GM18517 (cell line): ENCODE results near the gene ZNF784.

Source experiments
- ATAC-seq: cut with Tn5 transposase; IDR thresholded peaks from one replicate; pipeline ENCODE4 v1.9.1; 2021; ENCODE audit warnings: mild to moderate bottlenecking, moderate library complexity; ENCODE audit not compliant: unreplicated experiment

Gene ZNF784

DNA sequence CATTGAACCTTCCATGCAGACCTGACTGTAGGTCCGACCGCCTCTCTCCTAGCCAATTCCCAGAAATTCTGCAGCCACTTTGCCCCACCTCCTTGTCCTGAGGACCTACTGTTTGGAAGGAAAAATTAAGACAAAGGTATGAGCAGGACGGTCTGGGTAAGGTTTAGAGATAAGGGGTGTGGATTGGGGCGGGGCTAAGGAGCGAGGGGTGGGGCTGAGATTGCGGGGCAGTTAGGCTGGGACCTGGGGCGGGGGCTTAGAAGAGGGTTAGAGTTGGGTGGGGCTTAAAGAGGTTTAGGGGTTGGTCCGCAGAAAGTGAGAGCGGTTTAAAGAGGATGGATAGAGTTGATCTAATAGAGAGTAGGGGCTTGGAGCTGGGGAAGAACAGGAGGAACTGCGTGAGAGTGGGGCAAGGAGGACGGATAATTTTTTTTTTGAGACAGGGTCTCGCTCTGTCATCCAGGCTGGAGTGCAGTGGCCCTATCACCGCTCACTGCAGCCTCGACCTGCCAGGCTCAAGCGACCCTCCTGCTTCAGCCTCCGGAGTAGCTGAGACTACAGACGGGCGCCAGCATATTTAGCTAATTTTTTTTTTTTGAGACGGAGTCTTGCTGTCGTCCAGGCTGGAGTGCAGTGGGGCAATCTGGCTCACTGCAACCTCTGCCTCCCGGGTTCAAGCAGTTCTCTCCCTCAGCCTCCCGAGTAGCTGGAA, 20.6 kb downstream of the ZNF784 start:
- ATAC-seq, result no peak

DNA sequence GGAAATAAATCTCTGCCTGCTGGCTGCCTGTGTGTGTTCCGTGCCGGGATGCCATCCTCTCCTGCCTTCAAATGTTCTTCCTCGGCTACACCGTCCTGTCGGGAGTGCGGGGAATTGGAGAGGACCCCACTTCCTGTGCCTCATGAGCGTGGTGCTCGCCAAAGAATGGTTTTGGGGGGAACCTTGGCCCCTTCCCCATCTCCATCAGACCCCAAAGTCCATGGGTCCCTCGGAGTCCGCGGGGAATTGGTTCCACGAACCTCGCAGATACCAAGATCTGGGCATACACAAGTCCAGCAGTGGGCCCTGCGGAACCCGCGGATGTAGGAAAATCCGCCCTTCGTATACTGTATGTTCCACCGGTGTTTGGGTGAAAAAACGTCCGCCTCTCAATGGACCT, 21.3 kb downstream of the ZNF784 start:
- no peak for ATAC-seq

DNA sequence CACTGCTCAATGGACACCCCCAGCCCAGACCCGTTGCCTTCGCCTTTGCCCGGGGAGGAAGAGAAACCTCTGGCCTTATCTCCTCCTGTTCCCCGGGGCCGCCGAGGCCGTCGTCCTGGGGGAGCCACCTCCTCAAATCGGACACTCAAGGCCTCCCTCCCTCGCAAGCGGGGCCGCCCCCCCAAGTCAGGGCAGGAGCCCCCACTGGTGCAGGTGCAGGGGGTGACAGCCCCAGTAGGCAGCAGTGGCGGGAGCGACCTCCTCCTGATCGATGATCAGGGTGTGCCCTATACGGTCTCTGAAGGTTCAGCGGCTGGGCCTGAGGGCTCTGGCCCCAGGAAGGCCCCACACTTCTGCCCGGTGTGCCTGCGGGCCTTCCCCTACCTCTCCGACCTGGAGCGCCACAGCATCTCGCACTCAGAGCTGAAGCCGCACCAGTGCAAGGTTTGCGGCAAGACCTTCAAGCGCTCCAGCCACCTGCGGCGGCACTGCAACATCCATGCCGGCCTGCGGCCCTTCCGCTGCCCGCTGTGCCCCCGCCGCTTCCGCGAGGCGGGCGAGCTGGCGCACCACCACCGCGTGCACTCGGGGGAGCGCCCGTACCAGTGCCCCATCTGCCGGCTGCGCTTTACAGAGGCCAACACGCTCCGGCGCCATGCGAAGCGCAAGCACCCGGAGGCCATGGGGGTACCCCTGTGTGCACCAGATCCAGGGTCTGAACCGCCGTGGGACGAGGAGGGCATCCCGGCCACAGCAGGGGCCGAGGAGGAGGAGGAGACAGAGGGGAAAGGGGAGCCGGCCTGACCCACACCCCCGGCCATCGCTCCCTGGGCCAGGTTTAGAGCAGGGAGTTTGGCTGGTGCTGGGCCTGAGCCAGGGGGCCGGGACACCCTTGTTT, 22.0 kb downstream of the ZNF784 start:
- ATAC-seq, result no peak

DNA sequence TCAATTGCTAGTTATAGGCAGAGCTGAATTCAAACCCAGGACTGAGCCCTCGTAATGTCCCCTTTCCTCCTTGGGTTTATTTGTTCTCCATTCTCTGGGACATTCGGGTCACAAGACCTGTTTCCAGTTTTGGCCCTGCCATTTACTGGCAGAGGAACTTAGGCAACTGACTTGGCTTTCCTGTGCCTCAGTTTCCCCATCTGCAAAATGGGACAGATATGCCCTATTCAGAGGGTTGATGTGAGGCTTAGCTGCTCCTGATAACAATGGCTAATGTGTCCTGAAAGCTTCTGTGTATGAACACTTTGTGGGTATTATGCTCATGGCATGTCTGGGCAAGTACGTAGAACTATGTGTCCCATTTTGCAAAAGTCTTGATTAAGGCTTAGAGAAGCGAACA, 23.3 kb downstream of the ZNF784 start:
- ATAC-seq, result no peak

DNA sequence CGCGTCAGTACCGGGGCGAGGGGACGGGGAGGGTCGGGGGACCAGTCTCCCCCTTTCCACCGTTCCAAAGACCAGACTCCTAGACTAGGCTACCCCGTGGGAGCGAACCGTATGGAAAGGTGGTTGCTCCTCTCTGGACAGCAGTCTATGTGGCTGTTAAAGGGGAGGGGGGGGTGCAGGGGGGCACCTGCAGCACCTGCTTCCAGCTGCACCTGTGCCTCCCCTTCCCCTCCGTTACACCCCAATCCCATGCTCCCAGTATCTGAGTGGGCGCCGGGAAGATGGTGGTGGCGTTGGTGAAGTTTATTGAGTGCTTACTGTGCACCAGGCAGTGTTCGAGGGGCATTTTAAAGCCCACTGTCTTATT, 23.7 kb downstream of the ZNF784 start:
- ATAC-seq, result no peak

DNA sequence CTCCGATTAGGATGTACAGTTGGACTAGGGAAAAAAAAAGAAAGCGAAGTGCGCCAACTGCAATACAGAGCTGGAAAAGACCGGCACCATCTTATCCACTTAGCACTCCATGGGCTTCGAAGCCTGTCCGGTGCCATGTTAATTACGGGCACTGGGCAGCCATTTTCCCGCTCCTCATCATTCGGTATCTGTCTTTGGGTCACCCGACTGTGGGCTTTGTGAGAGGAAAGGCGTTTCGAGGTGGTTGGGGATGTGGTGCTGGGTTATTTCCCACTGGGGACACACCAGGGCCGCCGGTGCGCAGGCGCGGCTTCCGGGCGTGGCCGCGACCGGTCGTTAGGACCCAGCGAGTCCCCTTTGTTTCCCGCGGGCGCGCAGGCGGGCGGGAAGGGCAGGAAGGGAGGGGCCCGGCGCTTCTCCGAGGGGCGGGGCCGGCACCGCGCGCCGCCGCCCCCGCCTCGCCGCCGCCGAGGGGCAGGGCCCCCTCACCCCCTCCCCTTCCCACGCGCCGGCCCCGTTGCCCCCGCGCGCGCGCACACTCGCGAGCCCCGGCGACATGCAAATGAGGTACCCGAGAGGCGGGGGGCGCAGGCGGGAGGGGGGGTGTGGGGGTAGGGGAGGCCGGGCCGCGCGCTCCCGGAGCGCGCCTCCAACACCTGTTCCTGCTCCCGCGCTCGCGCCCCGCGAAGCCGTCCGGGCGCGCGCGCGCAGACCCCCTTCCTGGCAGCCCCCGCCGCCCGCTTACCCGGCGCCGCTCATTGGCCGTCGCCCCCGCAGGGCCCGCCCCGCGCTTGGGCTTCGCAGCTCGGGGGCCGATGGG, 24.3 kb downstream of the ZNF784 start, which contains the start of gene ZNF524:
Gene ZNF524 (plus strand): TSS at position 447 of the 820 bp plus-strand sequence. CDS start 1,825 bp downstream, outside the sequence.
- ATAC-seq, result peak; percentile 45

DNA sequence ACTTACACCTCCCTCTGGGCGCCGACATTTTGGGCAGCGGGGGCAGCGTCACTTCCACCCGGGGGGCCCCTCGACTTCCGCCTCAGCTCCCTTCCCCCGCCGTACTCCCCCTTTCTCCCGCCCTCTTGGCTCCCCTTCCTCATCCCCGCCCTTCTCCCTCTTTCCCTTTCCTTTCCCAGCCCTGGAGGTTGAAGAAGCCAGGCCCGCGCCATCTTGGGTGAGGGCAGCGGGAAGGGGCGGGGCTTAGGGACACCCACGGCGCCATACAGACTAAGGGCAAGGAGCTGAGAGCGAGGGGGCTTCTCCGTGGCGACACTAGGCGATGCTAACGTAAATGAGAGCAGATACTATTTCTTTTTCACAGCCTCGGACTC, 24.9 kb downstream of the ZNF784 start, which contains the start of gene FIZ1:
Gene FIZ1 (minus strand): TSS at position 50 of the 374 bp plus-strand sequence. CDS start 1,652 bp downstream, outside the sequence.
- peak; percentile 45 for ATAC-seq

DNA sequence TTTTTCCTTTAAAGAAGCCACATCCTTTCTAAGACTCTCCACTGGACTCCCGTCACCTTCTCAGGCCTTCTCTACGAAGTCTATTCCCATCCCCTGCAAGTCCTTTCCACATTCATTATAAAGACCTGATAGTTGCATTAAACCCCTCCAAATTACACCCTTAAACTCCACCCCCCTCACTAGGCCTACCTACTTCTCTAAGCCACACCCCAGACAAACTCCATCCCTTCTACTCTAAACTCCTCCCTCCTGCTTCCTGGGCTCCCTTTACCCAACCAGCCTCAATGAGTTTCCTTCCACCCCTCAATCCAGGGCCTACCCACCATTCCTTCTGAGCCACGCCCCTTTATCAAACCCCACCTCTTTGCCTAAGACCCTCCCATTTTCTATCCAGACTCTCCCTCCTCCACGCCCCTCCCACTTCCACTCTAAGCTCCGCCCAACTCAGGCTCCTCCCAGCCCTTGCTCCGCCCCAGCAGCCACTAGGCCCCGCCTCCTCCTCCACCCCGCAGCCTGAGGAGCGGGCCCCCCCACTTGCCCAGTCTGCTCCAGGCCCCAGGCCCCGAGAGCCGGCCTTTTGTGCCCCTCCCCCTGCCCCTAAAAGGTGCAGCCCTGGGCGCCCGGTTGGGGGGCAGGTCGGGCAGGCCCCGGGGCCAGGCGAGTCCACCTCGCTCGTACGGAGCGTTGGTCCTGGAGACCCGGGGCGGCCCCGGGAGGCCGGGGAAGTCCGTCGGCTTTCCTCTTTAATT, 25.5 kb downstream of the ZNF784 start:
- ATAC-seq, result peak; percentile 45

DNA sequence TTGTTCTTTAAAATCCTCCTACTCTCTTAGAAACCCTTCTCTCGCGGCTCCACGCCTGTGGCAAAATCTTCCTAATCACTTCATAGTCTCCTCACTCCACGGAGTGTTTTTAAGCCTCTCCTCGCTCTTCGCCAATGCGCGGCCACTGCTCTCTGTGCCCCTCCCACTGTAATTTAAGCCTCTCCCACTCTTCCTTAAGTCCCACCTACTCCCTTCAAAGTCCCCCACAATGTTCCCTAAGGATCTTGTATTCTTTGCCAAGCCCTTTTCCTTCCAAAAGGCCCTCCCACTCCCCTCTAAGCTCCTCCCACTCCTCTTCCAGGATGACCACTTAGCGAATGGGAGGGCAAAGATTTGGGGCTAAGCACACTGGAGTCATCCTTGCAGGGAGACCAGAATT, 26.3 kb downstream of the ZNF784 start:
- no peak for ATAC-seq

DNA sequence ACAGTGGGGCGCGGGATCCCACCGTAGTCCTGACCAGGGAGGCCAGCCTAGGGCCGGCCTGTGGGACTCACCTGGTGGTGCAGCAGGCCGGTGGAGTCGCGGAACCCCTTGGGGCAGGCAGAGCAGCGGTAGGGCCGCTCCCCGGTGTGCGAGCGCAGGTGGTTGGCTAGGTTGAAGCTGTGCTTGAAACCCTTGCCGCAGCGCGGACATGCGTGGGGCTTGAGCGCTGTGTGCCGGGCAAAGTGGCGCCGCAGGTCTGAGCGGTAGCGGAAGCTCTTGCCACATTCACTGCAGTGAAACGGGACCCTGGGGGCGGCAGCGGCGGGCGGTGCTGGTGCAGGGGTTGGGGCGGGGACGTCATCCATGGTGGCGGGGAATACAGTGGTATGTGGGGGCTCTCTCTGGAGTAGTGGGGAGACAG, 26.9 kb downstream of the ZNF784 start:
- no peak for ATAC-seq

DNA sequence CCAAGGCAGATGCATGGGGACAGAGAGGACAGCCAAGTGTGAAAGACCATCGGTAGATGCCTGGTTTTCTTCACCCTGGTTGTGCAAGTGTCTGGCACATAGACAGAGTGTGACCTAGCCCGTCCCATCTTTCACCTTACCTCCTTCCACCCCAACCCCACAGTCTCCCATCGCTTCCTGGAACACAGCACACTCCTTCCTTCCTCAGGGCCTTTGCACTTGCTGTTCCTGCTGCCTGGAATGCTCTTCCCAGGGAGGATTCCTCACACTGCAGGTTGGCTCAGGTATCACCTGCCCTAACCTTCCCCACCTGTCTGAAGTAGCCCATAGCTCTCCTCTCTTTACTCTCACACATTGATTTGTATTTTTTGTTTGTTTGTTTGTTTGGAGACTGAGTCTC, 28.1 kb downstream of the ZNF784 start:
- no peak for ATAC-seq

DNA sequence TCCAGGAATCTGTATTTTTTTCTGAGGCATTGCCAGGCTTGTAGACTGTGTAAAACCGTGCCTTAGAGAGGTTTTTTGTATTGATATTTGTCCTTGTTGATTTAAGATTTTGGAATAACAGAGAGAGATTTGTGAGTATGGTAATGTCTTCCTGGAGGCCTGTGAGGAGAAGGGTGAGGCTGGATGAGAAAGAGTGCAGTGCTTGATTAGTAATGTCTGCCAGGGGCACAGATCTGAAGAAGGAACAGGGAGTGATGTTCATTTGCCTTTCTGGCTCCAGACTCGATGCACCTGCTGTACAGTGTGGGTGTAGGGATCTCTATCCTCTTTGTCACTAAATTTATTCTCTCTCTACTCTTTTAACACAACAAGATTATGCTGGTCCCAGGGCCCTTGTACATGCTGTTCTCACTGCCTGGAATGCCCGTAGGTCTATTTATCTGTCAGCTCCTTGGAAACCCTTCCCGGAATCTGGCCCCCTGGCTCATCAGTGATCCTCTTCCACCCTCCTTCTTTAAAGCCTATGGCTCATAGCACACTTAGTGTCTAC, 29.3 kb downstream of the ZNF784 start:
- ATAC-seq, result no peak

DNA sequence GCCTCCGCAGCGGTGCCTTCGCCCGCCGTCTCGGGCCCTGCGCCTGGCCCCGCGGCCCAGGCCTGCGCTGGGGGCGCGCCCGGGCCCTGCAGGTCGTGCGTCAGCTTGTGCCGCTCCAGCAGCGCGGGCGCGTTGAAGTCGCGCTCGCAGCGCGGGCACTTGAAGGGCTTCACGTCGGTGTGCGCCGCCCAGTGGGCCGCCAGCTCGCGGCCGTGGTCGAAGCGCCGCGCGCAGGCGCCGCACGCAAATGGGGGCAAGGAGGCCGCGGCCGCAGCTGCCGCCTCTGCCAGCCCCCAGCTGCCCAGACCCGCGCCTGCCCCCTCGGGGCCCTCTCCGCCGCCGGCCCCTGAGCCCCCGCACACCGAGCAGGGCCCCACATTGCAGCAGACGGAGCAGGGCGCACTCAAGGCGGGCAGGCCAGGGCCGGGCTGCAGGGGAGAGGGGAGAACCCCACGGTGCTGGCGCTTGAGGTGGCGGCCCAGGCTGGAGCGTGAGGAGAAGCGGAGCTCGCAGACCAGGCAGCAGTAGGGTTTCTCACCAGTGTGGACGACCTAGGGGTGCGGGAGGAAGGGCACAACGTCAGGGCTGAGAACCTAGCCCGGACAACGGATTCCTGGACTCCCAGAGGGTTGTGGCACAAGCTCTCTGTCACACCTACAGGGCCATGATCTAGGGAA, 31.1 kb downstream of the ZNF784 start:
- no peak for ATAC-seq

DNA sequence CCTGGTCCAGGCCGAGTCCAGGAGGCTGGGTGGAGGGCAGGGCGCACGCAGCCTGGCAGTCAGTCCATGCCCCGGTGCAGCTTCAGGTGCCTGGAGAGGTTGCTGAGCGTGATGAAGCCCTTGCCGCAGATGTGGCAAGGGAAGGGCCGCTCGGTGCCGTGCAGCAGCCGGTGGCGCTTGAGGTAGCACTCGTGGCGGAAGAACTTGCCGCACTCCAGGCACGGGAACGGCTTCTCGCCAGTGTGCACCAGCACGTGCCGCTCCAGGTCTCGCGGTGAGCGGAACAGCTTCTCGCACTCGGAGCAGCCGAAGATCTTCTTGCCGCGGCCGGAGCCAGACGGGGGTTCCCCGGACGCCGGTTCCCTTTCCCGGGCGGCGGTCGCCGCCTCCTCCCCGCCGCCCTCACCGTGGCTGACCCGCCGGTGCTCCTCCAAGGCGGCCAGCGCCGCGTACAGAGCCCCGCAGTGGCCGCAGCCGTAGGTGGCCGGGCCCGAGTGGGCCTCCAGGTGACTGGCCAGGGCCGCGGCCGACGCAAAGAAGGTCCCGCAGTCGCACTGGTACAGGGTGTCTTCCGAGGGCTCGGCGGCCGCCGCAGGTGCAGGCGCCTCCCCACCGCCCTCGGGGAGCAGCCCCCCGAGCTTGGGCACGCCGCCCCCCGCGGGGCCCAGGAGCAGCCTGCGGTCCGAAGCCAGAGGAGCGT, 31.8 kb downstream of the ZNF784 start:
- no peak for ATAC-seq

DNA sequence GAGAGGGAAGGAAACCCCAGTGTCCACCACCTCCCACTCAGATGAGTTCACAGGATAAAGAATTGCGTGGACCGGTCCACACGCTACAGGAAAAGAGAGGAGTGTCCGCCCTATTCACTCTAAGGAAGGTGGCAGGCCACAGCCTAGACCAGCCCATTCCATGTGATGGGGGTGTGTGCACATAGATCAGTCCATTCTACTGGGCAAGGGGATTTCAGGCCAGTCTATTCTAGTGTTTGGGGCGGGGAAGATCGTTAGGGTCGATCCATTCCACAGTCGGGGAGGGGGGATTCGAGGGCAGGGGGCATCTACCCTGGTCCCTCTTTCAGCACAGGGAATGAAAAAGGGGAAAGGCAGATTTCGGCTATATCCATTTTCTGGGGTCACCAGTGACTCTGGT, 32.8 kb downstream of the ZNF784 start:
- no peak for ATAC-seq

DNA sequence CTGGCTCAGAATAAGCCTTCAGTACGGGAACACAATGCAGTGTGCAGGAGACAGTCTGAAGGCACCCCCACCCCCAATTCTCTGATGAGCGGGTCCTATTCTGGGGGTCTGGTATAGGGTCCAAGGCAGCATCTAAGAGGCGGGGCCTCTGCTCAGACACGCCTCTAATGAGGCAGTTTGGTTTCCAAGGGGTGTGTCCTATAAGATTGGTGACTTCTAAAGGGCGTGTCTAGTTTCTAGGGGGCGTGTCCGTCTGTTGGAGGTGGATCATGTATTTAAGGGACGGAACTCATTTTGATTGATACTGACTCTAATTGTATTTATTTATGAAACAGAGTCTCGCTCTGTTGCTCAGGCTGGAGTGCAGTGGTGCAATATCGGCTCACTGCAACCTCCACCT, 33.7 kb downstream of the ZNF784 start:
- no peak for ATAC-seq

DNA sequence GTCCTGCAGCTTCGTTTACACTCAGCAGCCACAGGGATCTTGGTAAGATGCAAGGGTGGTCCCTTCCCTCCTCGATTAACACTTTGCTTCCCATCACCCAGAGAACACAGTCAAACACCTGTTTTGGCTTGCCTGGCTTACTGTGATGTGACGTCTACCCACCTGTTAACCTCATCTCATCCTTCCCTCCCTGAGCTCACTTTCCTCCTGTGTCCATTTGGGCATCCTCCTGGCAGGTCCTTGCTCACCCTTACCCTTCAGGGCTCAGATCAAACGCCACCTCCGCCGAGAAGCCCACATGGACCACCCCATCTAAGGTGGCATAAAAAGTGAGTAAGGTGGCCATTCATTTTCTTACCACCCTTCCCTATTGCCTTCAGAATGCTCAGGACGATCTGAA, 34.3 kb downstream of the ZNF784 start:
- ATAC-seq, result no peak

DNA sequence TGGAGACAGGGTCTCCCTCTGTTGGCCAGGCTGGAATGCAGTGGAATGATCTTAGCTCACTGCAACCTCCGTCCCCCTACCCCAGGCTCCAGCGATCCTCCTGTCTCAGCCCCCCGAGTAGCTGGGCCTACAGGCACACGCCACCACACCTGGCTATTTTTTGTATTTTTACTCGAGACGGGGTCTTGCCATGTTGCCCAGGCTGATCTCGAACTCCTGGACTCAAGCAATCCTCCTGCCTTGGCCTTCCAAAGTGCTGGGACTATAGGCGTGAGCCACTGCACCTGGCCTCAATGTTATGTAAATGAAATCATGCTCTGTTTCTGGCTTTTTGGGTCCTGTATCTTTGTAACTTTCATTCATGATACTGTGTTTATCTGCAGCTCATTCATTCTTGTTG, 35.6 kb downstream of the ZNF784 start:
- ATAC-seq, result no peak
